Stimulated activated memory B cell treated with anti-CD40 and anti-IgM and Interleukin-4, amounts not matched to agents 10 μg/mL and 1 μg/mL and 100 μg/mL, for 72 hours (primary cell): ENCODE measurements around the gene DCTD.

Experiments
- ATAC-seq: fragments of 150-1000 bp; cut with Tn5 transposase; 2 replicates; pipeline ENCODE4 v1.10.0; 2021
- H3K27ac Mint-ChIP-seq: one replicate; pipeline ENCODE4 v1.8.0; 2022; ENCODE audit warnings: mild to moderate bottlenecking, mixed read lengths
- H3K27me3 Mint-ChIP-seq: one replicate; pipeline ENCODE4 v1.8.0; 2022; ENCODE audit warnings: mixed read lengths
- H3K36me3 Mint-ChIP-seq: one replicate; pipeline ENCODE4 v1.8.0; 2022; ENCODE audit warnings: mixed read lengths
- H3K4me1 Mint-ChIP-seq: one replicate; pipeline ENCODE4 v1.8.0; 2022; ENCODE audit warnings: mixed read lengths
- H3K4me3 Mint-ChIP-seq: one replicate; pipeline ENCODE4 v1.8.0; 2022; ENCODE audit warnings: mild to moderate bottlenecking, moderate library complexity, mixed read lengths
- H3K9me3 Mint-ChIP-seq: one replicate; pipeline ENCODE4 v1.8.0; 2022; ENCODE audit warnings: mixed read lengths

The DCTD gene

DNA sequence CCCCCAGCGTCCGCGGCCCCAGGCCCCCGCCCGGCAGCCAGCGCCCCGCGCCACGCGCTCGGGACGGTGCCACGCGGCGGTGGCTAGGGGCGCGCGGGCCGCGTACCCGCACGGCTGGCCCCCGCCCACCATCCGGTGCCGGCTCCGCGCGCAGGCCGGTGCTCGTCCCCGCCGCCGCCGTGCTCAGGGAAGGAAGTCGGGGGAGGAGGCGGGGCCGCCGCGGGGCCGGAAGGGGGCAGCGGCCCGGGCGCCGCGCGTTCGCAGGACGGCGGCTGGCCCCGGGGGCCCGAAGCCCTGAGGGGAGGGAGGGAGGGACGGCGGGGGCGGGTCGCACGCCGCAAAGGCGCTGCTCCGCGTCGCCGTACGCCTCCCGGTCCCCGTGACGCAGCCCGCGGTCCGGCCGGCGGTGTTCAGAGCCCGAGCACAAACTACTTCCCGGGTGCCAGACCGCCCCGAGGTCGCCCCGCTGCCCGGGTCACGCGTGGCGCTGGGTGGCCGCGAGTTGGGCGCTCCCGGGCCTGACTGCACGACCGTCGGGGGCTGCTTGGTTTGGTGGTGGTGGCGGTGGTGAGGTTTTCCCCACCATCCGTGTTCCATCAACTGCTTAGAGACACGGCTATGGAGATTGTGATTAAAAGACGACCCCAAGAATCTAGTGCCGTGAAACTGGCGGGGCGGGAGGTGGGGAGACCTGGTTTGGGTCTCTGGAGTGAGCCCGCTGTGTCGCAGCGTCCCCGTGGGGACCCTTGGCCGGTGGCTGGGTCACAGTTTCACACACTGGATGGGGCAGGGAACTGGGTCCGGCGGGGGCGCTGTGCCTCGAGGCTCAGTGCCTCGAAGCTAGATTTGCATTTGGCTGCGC is at the start of gene DCTD:
Gene DCTD (minus strand): TSS at position 205 of the 862 bp plus-strand sequence. CDS start 1,818 bp downstream, outside the sequence.
- Mint-ChIP-seq H3K4me3 (peak within 1 kb of the TSS; percentile 91), H3K27me3 (no peaks in the 10 kb centered on the region), H3K4me1 (peaks cover 39% of the 10 kb centered on the region), H3K36me3 (peaks cover 20% of the 10 kb centered on the region), H3K27ac (peak within 1 kb of the TSS; percentile 79), H3K9me3 (no peaks in the 10 kb centered on the region)
- peak; percentile 92 for ATAC-seq

DNA sequence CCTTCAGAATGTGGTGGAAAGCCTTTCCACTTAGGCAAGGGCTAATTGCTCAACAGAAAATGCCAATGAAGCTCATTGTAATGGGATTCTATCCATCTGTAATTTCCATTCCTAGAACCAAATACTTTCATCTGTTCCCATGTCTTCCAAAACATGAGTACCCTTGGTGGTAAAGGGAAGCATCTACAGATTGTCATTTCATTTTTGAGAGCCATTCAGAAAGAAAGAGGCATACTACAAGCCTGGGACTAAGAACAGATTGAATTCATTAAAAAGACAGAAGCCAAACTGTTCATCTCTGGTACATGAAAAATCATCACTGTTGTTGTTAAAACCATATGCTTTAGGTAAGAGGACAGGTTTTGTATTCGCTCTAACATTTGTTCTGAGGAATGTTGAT is 43.6 kb upstream of the DCTD start:
- no peaks in the 10 kb centered on the region for H3K4me1 Mint-ChIP-seq
- ATAC-seq: no peak
- H3K4me3 Mint-ChIP-seq: no peak overlapping the region
- H3K36me3 Mint-ChIP-seq: peaks cover 5% of the 10 kb centered on the region
- no peak overlapping the region for H3K27ac Mint-ChIP-seq
- H3K27me3 Mint-ChIP-seq: peaks cover 10% of the 10 kb centered on the region
- H3K9me3 Mint-ChIP-seq: peaks cover 6% of the 10 kb centered on the region

DNA sequence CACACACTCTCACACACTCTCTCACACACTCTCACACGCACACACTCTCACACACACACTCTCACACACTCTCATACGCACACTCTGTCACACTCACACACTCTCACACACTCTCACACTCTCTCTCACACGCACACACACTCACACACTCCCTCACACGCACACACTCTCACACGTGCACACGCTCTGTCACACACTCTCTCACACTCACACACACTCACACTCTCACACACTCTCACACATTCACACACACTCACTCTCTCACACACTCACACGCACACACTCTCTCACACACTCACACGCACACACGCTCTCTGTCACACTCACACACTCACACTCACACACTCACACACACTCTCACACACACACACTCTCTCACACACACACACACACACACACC is 43.0 kb upstream of the DCTD start:
- H3K36me3 Mint-ChIP-seq: peaks cover 5% of the 10 kb centered on the region
- no peak for ATAC-seq
- peaks cover 10% of the 10 kb centered on the region for H3K27me3 Mint-ChIP-seq
- peaks cover 6% of the 10 kb centered on the region for H3K9me3 Mint-ChIP-seq
- H3K4me3 Mint-ChIP-seq: no peak overlapping the region
- H3K27ac Mint-ChIP-seq: no peak overlapping the region
- no peaks in the 10 kb centered on the region for H3K4me1 Mint-ChIP-seq

DNA sequence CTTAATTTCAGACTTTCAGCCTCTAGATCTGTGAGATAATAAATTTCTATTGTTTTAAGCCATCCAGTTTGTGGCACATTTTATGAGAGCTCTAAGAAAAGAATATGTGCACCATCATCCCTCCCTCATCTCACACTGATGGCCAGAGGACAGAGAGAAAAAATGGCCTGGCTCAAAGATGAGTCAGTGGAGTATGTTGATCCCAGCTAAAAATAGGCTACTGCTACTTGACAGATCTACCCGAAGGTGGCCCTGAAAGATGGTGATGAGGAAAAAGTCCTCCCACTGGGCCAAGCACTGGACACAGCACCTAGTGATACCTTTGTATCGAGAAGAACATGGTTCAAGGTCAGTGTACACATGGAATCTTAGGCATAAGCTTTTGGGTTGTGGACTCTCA is 38.2 kb upstream of the DCTD start:
- Mint-ChIP-seq H3K9me3 (peaks cover 3% of the 10 kb centered on the region), H3K36me3 (no peaks in the 10 kb centered on the region), H3K27me3 (no peaks in the 10 kb centered on the region), H3K4me3 (no peak overlapping the region), H3K4me1 (no peaks in the 10 kb centered on the region), H3K27ac (no peak overlapping the region)
- ATAC-seq: no peak

DNA sequence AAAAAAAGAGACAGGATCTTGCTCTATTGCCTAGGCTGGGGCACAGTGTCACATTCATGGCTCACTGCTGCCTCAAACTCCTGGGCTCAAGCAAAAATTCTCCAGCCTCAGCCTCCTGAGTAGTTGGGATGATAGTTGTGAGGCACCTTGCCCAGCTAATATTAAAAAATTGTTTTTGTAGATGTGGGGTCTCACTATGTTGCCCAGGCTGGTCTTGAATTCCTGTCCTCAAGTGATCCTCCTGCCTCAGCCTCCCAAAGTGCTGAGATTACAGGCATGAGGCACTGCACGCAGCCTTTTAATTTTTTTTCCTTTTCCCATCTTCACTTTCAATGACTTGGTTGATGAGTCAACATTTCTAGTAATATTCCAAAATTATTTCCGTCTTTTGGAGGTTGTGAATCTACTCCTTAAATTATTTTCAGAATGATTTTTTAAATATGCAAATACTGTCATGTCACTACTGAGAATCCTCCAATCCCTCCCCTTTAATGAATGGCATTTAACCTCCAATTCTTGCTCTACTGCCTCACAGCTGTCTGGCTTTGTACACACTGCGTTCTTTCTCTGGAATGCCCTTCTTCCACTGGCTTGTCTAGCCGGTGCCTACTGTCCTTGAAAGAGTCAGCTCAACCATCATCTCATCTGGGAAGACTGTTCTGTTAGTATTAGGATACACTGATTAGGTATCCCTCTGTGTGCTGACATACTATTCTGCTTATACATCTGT is 27.5 kb upstream of the DCTD start:
- H3K4me1 Mint-ChIP-seq: no peaks in the 10 kb centered on the region
- no peaks in the 10 kb centered on the region for H3K36me3 Mint-ChIP-seq
- H3K27me3 Mint-ChIP-seq: peaks cover 34% of the 10 kb centered on the region
- no peak overlapping the region for H3K27ac Mint-ChIP-seq
- peaks cover 2% of the 10 kb centered on the region for H3K9me3 Mint-ChIP-seq
- no peak for ATAC-seq
- H3K4me3 Mint-ChIP-seq: no peak overlapping the region

DNA sequence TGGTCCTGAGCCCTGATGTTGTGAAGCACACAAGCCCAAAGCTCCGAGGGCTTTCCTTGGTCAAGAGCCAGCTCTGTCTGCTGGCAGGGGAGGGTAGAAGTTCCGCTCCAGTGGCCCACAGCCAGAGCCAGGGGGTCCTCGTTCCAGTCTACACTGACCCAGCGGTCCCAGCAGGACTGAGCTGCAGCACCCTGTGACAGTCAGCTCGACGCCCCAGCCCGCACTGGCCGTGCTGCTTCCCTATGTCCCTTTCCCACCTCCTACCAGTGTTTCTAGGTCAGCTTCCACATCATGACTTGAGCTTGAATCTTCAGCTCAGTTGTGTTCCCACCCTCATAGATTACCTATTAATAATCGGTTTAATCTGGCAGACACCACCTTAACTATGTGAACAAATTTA is 22.5 kb upstream of the DCTD start:
- Mint-ChIP-seq H3K9me3 (no peaks in the 10 kb centered on the region), H3K4me1 (peaks cover 10% of the 10 kb centered on the region), H3K36me3 (no peaks in the 10 kb centered on the region), H3K27ac (no peak overlapping the region), H3K27me3 (peaks cover 36% of the 10 kb centered on the region), H3K4me3 (no peak overlapping the region)
- no peak for ATAC-seq

DNA sequence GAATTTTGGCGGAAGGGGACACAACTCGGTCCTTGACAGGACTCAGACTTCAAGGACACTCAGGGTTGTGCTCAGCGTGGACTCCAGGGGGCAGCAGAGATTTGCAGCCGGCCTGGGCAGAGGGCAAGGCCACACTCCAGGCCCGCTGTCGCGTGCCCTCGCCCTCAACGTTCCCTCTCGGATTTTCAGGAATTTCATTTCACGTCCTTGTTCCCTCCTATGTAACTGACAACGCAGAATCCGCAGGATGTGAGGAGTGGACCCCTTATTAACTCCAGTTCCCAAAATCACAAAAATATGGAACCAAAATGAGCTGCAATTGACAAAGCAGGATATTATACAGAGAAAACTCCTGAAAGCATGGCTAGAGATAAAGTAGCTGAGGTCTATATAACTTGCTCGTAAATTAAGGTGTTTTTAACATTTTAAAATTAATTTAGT is 21.0 kb upstream of the DCTD start:
- no peak overlapping the region for H3K4me3 Mint-ChIP-seq
- H3K36me3 Mint-ChIP-seq: no peaks in the 10 kb centered on the region
- H3K9me3 Mint-ChIP-seq: no peaks in the 10 kb centered on the region
- no peak overlapping the region for H3K27ac Mint-ChIP-seq
- H3K4me1 Mint-ChIP-seq: peaks cover 10% of the 10 kb centered on the region
- ATAC-seq: peak; percentile 91
- H3K27me3 Mint-ChIP-seq: peaks cover 36% of the 10 kb centered on the region

DNA sequence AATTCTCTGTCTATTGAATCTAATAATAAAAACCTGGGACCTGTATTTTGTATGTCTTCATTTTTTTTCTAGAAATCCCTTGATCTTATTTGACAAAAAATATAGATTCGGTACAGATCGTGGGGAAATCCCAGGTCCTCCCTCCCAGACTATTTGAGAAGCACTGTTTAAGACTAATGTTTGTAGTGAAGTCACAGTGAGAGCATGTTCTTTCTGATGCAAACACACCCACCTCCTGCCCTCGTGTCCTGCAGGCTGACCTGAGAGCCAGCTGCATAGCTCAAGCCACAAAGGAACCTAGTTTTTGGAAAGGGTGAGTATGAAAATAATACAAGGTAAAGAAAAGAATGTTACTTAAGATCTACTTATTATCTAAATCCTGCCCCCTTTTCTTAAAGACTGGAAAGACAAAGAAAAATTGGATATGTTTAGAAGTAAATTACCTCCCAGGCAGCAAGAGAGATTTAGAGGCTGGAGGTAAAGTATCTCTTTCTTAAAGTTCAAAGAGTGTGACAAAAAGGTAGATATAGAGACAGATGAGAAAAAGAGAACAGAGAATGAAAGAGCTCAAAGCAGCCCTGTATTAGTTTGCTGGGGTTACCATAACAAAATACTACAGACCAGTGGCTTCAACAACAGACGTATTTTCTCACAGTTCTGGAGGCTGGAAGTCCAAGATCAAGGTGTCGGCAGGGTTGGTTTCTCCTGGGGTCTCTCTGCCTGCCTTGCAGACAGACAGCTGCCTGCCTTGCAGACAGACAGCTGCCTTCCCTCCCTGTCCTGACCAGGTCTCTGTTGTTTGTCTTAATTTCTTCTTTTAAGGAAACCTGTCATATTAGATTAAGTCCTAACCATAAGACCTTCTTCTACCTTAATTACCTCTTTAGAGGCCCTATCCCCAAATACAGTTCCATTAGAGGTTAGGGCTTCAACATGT is 20.4 kb upstream of the DCTD start:
- no peak for ATAC-seq
- Mint-ChIP-seq H3K9me3 (no peaks in the 10 kb centered on the region), H3K27me3 (peaks cover 35% of the 10 kb centered on the region), H3K4me3 (no peak overlapping the region), H3K36me3 (no peaks in the 10 kb centered on the region), H3K27ac (no peak overlapping the region), H3K4me1 (peaks cover 10% of the 10 kb centered on the region)

DNA sequence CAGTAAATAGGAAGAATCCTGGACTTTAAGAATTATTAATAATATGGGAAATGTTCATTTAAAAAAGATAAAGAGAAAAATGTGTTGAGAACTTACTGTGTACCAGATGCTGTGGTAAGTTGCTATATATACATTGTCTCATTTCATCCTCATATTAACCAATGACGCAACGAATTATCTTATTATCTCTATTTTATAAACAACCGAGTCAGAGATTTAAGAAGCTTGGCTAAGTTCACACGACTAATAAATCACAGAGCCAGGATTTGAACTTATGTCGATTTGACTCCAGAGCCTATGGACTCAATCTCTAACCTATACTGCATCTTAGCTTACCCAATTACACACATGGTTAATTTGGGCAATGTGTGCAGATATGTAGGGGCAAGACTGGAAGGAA is 15.5 kb upstream of the DCTD start:
- Mint-ChIP-seq H3K27me3 (peaks cover 29% of the 10 kb centered on the region), H3K27ac (no peak overlapping the region), H3K9me3 (no peaks in the 10 kb centered on the region), H3K4me3 (no peak overlapping the region), H3K36me3 (no peaks in the 10 kb centered on the region), H3K4me1 (peaks cover 4% of the 10 kb centered on the region)
- ATAC-seq: no peak

DNA sequence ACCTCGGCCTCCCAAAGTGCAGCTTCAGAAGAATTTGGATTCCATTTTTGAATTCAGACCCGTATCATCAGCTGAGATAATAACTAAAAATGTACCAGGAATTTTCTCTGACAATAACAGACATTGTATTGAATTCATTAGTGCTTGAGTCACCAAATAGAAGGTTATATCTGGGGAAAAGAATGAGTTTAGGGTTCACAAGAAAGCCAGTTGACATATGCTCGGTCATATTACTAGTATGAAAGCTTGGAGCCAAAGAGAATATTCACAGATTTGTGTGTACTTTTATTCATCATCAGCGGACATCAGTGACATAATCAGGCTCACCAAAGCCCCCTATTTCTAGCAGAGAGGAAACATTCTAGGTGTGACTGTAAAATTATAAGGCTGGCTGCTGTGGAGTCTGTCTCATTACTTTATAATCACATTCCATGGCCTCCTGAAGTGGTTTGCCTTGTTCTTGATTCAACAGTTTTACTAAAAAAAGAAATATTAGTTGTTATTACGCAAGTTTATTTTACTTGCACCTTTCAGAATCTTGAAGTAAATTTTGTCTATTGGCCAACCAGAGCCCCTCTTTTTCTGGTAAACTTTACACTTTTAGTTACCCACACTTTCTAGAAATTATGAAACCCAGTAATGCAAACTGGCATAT is 14.6 kb upstream of the DCTD start:
- Mint-ChIP-seq H3K4me3 (no peak overlapping the region), H3K36me3 (no peaks in the 10 kb centered on the region), H3K4me1 (no peaks in the 10 kb centered on the region), H3K27me3 (peaks cover 20% of the 10 kb centered on the region), H3K27ac (no peak overlapping the region), H3K9me3 (no peaks in the 10 kb centered on the region)
- ATAC-seq: no peak

DNA sequence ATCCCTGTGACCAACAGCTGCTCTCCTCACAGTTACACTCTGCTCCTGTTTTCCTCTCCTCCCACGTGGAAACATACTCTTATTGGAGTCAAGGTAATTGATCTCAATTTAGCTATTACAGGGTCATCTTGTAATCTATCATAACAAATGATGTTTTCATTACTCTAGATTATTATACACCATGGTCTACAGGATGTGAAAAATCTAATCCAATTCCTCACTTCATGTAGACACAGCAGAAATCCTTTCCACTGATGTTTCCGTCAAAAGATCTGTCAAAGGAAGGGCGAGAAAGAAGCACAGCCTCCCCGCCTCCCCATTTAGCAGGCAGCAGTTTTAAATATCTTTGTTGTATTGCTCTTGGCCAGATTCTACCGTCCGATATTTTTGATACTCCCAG is 13.7 kb upstream of the DCTD start:
- H3K27ac Mint-ChIP-seq: no peak overlapping the region
- H3K9me3 Mint-ChIP-seq: no peaks in the 10 kb centered on the region
- peaks cover 20% of the 10 kb centered on the region for H3K27me3 Mint-ChIP-seq
- no peak for ATAC-seq
- no peak overlapping the region for H3K4me3 Mint-ChIP-seq
- no peaks in the 10 kb centered on the region for H3K36me3 Mint-ChIP-seq
- H3K4me1 Mint-ChIP-seq: no peaks in the 10 kb centered on the region

DNA sequence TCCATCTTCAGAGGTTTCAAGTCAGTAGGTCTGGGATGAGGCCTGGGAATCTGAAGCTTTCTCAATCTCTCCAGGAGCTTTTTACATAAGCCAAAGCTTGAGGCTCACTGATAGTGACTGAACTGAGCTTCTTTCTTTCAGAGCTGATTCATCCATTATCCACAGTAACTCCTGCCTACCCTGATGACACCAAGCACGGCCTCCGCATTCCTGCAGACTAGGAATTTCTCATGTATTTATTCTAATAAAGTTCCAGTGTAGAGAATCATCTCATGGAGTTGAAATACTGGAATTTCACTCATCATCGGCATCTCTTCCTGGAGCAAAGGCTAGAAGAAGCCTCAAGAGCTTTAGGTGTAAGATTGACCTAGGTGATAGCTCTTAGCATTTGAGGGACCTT is 12.1 kb upstream of the DCTD start:
- Mint-ChIP-seq H3K27me3 (peaks cover 16% of the 10 kb centered on the region), H3K9me3 (no peaks in the 10 kb centered on the region), H3K36me3 (no peaks in the 10 kb centered on the region), H3K4me1 (no peaks in the 10 kb centered on the region), H3K4me3 (no peak overlapping the region), H3K27ac (no peak overlapping the region)
- ATAC-seq: no peak

DNA sequence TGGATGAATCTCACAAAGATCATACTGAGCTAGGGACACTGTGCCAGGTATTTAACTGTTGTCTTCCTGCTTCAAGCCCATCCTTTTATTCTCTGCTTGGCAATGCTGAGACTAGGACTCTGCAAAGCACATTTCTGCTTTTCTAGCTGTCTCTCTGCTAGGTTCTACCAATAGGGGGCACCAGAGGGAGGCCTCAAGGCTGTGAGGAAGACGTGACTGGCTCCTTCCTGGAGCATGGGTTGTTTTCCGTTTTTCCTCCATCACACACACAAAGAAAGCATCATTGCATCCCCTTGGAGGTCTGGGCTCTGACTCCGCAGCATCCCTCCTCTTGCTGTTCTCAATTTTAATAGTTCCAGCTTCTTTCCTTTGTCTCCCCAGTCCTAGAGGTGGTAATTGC is 10.9 kb upstream of the DCTD start:
- no peak for ATAC-seq
- Mint-ChIP-seq H3K27me3 (peaks cover 4% of the 10 kb centered on the region), H3K4me1 (no peaks in the 10 kb centered on the region), H3K27ac (no peak overlapping the region), H3K4me3 (no peak overlapping the region), H3K9me3 (no peaks in the 10 kb centered on the region), H3K36me3 (no peaks in the 10 kb centered on the region)

DNA sequence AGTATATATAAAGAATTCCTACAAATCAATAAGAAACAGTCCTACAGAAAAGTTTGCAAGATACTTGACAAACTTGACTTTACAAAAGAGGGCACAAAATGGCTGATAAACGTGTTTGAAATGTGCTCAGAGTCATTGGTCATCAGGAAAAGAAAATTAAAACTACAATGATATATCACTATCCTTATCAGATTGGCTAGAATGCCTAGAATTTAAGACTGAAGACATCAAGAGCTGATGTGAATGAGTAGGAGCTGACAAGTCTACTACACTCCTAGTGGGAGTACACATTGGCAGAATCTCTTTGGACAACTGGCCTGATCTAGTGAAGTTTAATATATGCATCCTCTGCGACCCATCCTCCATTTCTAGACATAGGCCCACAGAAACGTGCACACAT is 10.3 kb upstream of the DCTD start:
- no peak for ATAC-seq
- Mint-ChIP-seq H3K4me3 (no peak overlapping the region), H3K27me3 (no peaks in the 10 kb centered on the region), H3K27ac (no peak overlapping the region), H3K9me3 (no peaks in the 10 kb centered on the region), H3K4me1 (no peaks in the 10 kb centered on the region), H3K36me3 (no peaks in the 10 kb centered on the region)

DNA sequence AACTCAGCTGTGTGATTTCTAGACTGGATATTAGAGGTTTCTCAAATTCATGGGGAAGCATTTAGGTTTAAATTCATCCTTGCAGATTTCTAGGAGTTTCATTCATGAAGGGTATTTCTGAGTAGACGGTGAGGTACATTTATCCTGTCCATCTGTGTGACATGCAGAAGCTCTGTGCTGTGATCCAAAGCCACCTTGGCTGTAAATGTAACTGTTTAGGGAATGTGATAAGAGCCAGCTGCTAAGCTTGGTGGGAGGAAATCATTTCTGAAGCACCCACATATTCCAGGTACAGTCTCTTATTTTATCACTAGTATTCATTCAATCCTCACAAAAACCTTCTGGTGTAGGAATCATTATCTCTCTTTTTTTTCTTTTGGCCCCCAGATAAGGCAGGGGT is 8.7 kb upstream of the DCTD start:
- no peak overlapping the region for H3K27ac Mint-ChIP-seq
- no peaks in the 10 kb centered on the region for H3K27me3 Mint-ChIP-seq
- no peak overlapping the region for H3K4me3 Mint-ChIP-seq
- H3K4me1 Mint-ChIP-seq: no peaks in the 10 kb centered on the region
- no peaks in the 10 kb centered on the region for H3K9me3 Mint-ChIP-seq
- H3K36me3 Mint-ChIP-seq: no peaks in the 10 kb centered on the region
- ATAC-seq: no peak
